Mesothelial cell of epicardium (in vitro differentiated cells): Measurements from ENCODE around the gene PDS5B. TPM values are rescaled to one million over a fixed set of nuclear protein-coding genes. Genes with fewer than 3 reads are reported as not detected.

ENCODE experiments used
- DNase-seq, 2 experiments: peaks; one replicate each; pipeline ENCODE4 v3.0.0; 2021; ENCODE audit warnings: low spot score in 2 of 2; ENCODE audit not compliant: unreplicated experiment in 2 of 2
- H3K27ac Mint-ChIP-seq: 2 replicates; pipeline ENCODE4 v1.8.0; 2021; ENCODE audit warnings: mixed read lengths
- H3K27me3 Mint-ChIP-seq: 2 replicates; pipeline ENCODE4 v1.8.0; 2021; ENCODE audit warnings: low read depth, mixed read lengths
- H3K36me3 Mint-ChIP-seq: 2 replicates; pipeline ENCODE4 v1.8.0; 2021; ENCODE audit warnings: mixed read lengths
- H3K4me1 Mint-ChIP-seq: 2 replicates; pipeline ENCODE4 v1.8.0; 2021; ENCODE audit warnings: mixed read lengths
- H3K4me3 Mint-ChIP-seq: 2 replicates; pipeline ENCODE4 v1.8.0; 2021; ENCODE audit warnings: mild to moderate bottlenecking, moderate library complexity, mixed read lengths
- H3K9me3 Mint-ChIP-seq: 2 replicates; pipeline ENCODE4 v1.8.0; 2021; ENCODE audit warnings: mixed read lengths
- CTCF ChIP-seq: fragments of 200-600 bp; sonication (generic); IDR thresholded peaks from one replicate; pipeline ENCODE4 v1.5.0; 2021; ENCODE audit warnings: antibody characterized with exemption; ENCODE audit not compliant: unreplicated experiment
- total RNA-seq: library from RNA; stranded (reverse); gene quantifications from 3 replicates; pipeline ENCODE4 v1.2.1, GENCODE V29; 2021

Gene PDS5B
- total RNA-seq, 1 donor from 2014 or later, result 64.9 TPM

- no peak for TF ChIP-seq CTCF
- peaks cover 4% of the 10 kb centered on the region for H3K9me3 Mint-ChIP-seq
- no peak overlapping the region for H3K4me3 Mint-ChIP-seq
- H3K27me3 Mint-ChIP-seq, result no peaks in the 10 kb centered on the region
- no peak overlapping the region for H3K27ac Mint-ChIP-seq
- peaks cover 13% of the 10 kb centered on the region for H3K4me1 Mint-ChIP-seq
- DNase-seq, result no peak
- peaks cover 1% of the 10 kb centered on the region for H3K36me3 Mint-ChIP-seq
Observed at GRCh38 chr13:32594157-32594738, 8.0 kb downstream of the PDS5B start.

- peaks cover 4% of the 10 kb centered on the region for H3K4me1 Mint-ChIP-seq
- no peak for TF ChIP-seq CTCF
Observed at GRCh38 chr13:32595306-32595705, 9.1 kb downstream of the PDS5B start.

GRCh38 chr13:32600890-32601289 lies 14.6 kb downstream of the PDS5B start:
- Mint-ChIP-seq H3K4me1 (no peaks in the 10 kb centered on the region), H3K9me3 (peaks cover 34% of the 10 kb centered on the region), H3K4me3 (no peak overlapping the region), H3K27me3 (no peaks in the 10 kb centered on the region), H3K27ac (no peak overlapping the region), H3K36me3 (peaks cover 40% of the 10 kb centered on the region)
- no peak for TF ChIP-seq CTCF
- no peak for DNase-seq

More at GRCh38 chr13:32595306-32595705, 9.1 kb downstream of the PDS5B start:
- no peak overlapping the region for H3K4me3 Mint-ChIP-seq
- H3K9me3 Mint-ChIP-seq, result peaks cover 11% of the 10 kb centered on the region
- H3K27me3 Mint-ChIP-seq, result no peaks in the 10 kb centered on the region
- H3K36me3 Mint-ChIP-seq, result peaks cover 7% of the 10 kb centered on the region
- DNase-seq, result no peak
- H3K27ac Mint-ChIP-seq, result no peak overlapping the region

- no peaks in the 10 kb centered on the region for H3K4me1 Mint-ChIP-seq
- H3K27me3 Mint-ChIP-seq, result no peaks in the 10 kb centered on the region
- no peak overlapping the region for H3K27ac Mint-ChIP-seq
- H3K36me3 Mint-ChIP-seq, result peaks cover 46% of the 10 kb centered on the region
- no peak for TF ChIP-seq CTCF
- no peak overlapping the region for H3K4me3 Mint-ChIP-seq
- peaks cover 48% of the 10 kb centered on the region for H3K9me3 Mint-ChIP-seq
- DNase-seq, result no peak
Observed at GRCh38 chr13:32609428-32609827, 23.2 kb downstream of the PDS5B start.

- no peaks in the 10 kb centered on the region for H3K27me3 Mint-ChIP-seq
- H3K36me3 Mint-ChIP-seq, result peaks cover 45% of the 10 kb centered on the region
- TF ChIP-seq CTCF, result no peak
- no peak for DNase-seq
- H3K4me3 Mint-ChIP-seq, result no peak overlapping the region
- no peaks in the 10 kb centered on the region for H3K4me1 Mint-ChIP-seq
- peaks cover 50% of the 10 kb centered on the region for H3K9me3 Mint-ChIP-seq
- H3K27ac Mint-ChIP-seq, result no peak overlapping the region
Observed at GRCh38 chr13:32610538-32610937, 24.3 kb downstream of the PDS5B start.

GRCh38 chr13:32610977-32611376 lies 24.7 kb downstream of the PDS5B start:
- Mint-ChIP-seq H3K36me3 (peaks cover 40% of the 10 kb centered on the region), H3K27me3 (no peaks in the 10 kb centered on the region), H3K9me3 (peaks cover 46% of the 10 kb centered on the region), H3K4me1 (no peaks in the 10 kb centered on the region), H3K4me3 (no peak overlapping the region), H3K27ac (no peak overlapping the region)
- no peak for DNase-seq
- no peak for TF ChIP-seq CTCF
